ENCODE measurements around the gene HIBCH.
A peak's percentile ranks its signal among the peaks of the same experiment; 100 is the strongest.
"Not testable (repeated sequence)": the region's sequence is repeated elsewhere in the genome, so short reads cannot be mapped to it uniquely, and the experiment has no call there.

HIBCH gene

GRCh38 chr2:190222745-190223144, 96.9 kb downstream of the HIBCH start:
- DNase-seq, result not testable (repeated sequence)

- DNase-seq, result no peak
These were observed 98.2 kb downstream of the HIBCH start for GRCh38 chr2:190221429-190221828.

GRCh38 chr2:190219186-190219585, 100.4 kb downstream of the HIBCH start:
- no peak for DNase-seq

- DNase-seq, result no peak
These were observed 102.0 kb downstream of the HIBCH start for GRCh38 chr2:190217616-190218015.

- peak; percentile 13 for DNase-seq
These were observed 102.8 kb downstream of the HIBCH start for GRCh38 chr2:190216829-190217228.

GRCh38 chr2:190215620-190216019, 104.0 kb downstream of the HIBCH start:
- no peak for DNase-seq

GRCh38 chr2:190214426-190215194, 105.0 kb downstream of the HIBCH start:
- DNase-seq, result no peak

GRCh38 chr2:190213441-190214335, 105.9 kb downstream of the HIBCH start:
- DNase-seq, result no peak

GRCh38 chr2:190210471-190210870, 109.2 kb downstream of the HIBCH start:
- DNase-seq, result no peak

GRCh38 chr2:190209559-190209958, 110.1 kb downstream of the HIBCH start:
- no peak for DNase-seq

GRCh38 chr2:190207930-190208329, 111.7 kb downstream of the HIBCH start:
- DNase-seq, result no peak

GRCh38 chr2:190205657-190206056, 114.0 kb downstream of the HIBCH start:
- DNase-seq, result no peak

GRCh38 chr2:190202604-190203003, 117.0 kb downstream of the HIBCH start:
- no peak for DNase-seq

GRCh38 chr2:190202018-190202417, 117.6 kb downstream of the HIBCH start:
- DNase-seq, result no peak

- no peak for DNase-seq
These were observed 119.0 kb downstream of the HIBCH start for GRCh38 chr2:190200603-190201002.

- DNase-seq, result no peak
These were observed 120.1 kb downstream of the HIBCH start for GRCh38 chr2:190199530-190199929.

GRCh38 chr2:190199109-190199508, 120.5 kb downstream of the HIBCH start:
- no peak for DNase-seq

GRCh38 chr2:190197143-190197720, 122.4 kb downstream of the HIBCH start:
- DNase-seq, result no peak

GRCh38 chr2:190190507-190191162, 129.0 kb downstream of the HIBCH start:
- DNase-seq, result no peak

GRCh38 chr2:190188289-190188688, 131.3 kb downstream of the HIBCH start:
- no peak for DNase-seq

GRCh38 chr2:190186238-190186637, 133.4 kb downstream of the HIBCH start:
- no peak for DNase-seq

- DNase-seq, result no peak
These were observed 134.2 kb downstream of the HIBCH start for GRCh38 chr2:190185380-190185779.

GRCh38 chr2:190184460-190184859, 135.2 kb downstream of the HIBCH start:
- DNase-seq, result no peak

Data from NCI-H2171 (cell line).